Measurements from ENCODE around the gene KIFC3.
"Not testable (repeated sequence)": the region's sequence is repeated elsewhere in the genome, so short reads cannot be mapped to it uniquely, and the experiment has no call there.

KIFC3 gene, protein sequence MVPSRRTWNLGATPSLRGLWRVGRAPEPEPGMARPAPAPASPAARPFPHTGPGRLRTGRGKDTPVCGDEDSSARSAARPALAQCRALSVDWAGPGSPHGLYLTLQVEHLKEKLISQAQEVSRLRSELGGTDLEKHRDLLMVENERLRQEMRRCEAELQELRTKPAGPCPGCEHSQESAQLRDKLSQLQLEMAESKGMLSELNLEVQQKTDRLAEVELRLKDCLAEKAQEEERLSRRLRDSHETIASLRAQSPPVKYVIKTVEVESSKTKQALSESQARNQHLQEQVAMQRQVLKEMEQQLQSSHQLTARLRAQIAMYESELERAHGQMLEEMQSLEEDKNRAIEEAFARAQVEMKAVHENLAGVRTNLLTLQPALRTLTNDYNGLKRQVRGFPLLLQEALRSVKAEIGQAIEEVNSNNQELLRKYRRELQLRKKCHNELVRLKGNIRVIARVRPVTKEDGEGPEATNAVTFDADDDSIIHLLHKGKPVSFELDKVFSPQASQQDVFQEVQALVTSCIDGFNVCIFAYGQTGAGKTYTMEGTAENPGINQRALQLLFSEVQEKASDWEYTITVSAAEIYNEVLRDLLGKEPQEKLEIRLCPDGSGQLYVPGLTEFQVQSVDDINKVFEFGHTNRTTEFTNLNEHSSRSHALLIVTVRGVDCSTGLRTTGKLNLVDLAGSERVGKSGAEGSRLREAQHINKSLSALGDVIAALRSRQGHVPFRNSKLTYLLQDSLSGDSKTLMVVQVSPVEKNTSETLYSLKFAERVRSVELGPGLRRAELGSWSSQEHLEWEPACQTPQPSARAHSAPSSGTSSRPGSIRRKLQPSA

DNA sequence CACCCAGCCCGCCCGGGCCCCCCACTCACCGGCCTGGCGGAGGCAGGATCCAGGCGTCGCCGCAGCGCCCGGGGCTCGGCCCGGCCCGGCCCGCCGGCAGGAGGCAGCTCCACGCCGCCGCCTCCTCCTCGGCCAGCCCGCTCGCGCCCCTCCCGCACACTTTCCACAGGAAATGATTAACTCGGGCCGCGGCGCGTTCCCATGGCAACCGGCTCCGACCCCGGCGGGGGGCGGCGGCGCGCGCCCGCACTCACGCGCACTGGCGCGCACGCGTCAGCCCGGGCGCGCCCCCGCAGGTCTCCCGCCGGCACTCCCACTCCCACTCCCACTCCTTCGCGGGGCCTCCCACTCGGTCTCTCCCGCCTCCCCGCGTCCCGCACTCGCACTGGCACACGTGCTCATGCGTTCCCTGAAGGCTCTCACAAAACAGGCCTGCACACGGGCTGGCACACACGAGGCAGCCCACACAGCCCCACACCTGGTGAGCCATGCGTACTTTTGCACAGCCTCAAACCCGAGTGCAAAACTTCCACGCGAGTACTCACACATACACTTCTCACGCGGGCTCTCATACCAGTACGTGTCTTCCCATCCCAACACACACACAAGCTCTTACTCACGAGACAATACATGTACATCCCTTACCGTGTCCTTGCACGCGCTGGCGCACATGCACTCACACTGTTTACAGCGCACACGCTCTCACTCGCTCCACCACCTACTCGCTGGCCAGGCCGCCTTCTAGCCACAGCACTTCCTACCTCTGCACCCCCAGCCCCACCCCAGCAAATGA lies at the start of gene KIFC3:
Gene KIFC3, minus strand, starts transcription at position 151 of the 793 bp plus-strand sequence. CDS start 4,248 bp downstream, outside the sequence.
- DNase-seq (ENCODE audit: low read depth in 2 of 2), result peak; percentile 48 to 69

DNA sequence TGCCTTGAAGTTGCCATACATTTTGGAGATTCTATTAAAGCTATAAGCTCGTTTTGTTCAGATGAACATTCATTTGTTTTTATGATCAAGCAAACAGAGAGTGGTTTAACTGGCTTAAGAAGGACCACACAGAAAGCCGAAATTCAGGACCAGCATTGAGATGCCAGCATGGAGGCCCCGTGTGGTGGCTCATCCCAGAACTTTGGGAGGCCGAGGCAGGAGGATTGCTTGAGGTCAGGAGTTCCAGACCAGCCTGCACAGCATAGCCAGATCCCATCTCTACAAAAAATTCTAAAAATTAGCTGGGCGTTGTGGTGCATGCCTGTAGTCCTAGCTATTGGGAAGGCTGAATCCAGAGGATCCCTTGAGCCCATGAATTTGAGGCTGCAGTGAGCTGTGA lies 45.9 kb upstream of the KIFC3 start:
- no peak for DNase-seq (ENCODE audit: low read depth in 2 of 2)

DNA sequence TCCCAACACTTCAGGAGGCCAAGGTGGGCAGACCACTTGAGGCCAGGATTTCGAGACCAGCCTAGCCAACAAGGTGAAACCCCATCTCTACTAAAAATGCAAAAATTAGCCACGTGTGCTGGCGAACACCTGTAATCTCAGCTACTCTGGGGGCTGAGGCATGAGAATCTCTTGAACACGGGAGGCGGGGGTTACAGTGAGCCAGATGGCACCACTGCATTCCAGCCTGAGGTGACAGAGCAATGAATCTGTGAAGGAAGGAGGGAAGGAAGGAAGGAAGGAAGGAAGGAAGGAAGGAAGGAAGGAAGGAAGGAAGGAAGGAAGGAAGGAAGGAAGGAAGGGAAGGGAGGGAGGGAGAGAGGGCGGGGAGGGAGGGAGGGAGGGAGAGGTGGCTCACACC lies 44.6 kb upstream of the KIFC3 start:
- not testable (repeated sequence) for DNase-seq (ENCODE audit: low read depth in 2 of 2)

GRCh38 chr16:57846078-57846697 lies 43.9 kb upstream of the KIFC3 start:
- no peak for DNase-seq (ENCODE audit: low read depth in 2 of 2)

- no peak for DNase-seq (ENCODE audit: low read depth in 2 of 2)
These were observed 42.8 kb upstream of the KIFC3 start for GRCh38 chr16:57845115-57845514.

DNA sequence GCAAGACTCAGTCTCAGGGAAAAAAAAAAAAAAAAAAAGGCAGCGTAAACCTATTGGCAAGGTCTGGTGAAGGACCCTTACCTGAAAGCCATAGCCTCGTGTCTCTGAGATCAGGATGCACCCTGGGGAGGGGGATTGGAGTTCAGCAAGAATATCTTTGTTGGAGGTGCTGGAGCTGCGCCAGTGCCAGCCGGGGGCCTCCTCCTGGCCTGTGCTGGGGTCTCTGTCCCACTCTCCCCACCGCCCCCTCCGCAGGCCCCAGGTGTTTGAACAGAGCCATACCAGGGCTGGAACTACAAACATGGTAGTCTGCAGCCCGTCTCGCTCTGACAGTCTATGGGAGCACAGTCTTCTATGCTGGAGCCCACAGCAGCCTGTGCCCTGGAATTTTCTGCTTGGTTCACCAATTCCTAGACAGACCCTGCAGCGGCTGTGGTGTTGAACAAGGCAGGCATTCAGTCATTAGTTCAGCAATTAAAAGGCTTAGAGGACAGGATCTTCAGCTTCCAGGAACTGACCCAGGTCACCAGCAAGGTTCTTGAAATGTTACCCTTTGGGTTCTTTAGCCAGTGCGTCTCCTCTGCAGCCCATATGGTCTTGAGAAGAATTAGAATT lies 42.2 kb upstream of the KIFC3 start:
- DNase-seq (ENCODE audit: low read depth in 2 of 2), result no peak

- no peak for DNase-seq (ENCODE audit: low read depth in 2 of 2)
These were observed 41.1 kb upstream of the KIFC3 start for GRCh38 chr16:57843400-57843799.

DNA sequence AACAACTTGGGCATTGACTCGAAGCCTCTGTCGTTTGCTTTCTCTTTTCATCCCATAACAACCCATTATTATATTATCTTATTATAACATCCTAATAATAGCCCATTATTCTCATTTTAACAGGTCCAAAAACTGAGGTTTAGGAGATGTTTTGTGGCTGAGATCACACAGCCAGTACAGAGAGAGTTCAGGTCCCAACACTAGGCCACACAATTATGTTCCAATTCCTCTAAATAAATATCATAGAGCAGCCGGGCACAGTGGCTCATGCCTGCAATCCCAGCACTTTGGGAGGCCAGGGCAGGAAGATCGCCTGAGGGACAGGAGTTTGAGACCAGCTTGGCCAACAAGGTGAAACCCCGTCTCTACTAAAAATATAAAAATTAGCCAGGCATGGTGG lies 40.3 kb upstream of the KIFC3 start:
- DNase-seq (ENCODE audit: low read depth in 2 of 2), result no peak

DNA sequence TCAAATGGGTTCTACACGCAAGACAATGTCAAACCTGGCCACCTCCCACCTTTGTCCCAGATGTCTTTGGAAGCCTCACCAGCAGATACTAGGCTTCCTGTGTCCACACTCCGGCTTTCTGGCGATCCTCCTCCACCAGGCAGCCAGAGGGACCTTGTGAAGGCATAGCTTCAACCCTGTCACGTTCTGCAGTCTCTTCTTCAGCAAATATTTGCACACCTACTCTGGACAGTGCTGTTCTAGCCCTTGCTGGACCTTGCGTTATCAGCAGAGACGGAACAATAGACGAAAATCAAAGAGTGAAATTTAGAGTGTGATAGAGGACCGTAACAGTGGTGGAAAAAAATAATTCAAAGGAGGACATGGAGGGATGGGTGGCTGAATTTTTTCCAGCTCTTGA lies 38.5 kb upstream of the KIFC3 start:
- no peak for DNase-seq (ENCODE audit: low read depth in 2 of 2)

DNA sequence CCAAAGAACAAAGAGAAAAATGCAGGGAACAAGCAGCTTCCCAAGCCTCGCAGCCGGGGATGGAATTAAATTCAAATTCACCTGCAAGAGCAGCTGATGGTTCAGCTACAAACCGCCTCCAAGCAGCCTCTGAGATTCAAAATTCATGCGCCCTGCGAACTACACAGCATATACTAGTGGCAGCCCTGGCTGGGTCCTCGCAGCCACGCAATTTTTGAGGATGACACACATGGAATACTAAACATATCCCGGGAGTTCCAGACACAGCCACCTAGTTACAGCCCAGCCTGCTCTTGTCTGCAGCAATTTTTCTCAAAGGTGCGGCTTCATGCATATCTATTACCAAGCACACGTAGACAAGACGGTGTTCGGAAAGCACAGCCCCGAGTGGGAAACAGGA lies 35.9 kb upstream of the KIFC3 start:
- no peak for DNase-seq (ENCODE audit: low read depth in 2 of 2)

DNA sequence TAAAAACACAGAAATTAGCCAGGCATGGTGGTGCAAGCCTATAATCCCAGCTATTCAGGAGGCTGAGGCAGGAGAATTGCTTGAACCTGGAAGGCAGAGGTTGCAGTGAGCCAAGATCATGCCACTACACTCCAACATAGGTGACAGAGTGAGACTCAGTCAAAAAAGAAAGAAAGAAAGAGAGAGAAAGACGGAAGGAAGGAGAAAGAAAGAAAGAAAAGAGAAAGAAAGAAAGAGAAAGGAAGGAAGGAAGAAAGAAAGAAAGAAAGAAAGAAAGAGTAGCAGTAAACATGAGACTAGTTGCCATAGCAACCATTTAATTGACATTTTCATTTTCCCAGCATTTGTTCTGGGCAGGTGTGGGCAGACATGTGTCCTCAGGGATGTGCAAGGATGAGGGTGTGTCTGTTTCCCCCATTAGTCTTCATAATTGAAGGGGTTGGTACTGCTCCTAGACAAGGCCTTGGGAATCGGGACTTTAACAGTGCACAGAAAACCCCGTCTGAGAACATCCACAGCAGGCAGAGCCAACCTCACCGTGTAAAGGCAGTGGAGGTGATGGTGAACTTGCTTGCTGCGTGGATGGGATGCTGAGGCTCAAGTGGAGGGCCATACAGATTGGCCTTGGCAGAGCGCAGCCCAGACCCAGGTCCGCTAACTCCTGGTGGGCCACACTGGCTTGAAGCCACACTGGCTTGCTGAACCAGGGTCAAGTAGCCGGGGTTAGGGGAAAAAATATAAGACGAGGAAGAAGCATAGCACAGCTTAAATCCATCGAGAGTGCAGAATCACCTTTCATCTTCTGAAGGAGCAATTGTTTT lies 35.2 kb upstream of the KIFC3 start:
- no peak for DNase-seq (ENCODE audit: low read depth in 2 of 2)

- not testable (repeated sequence) for DNase-seq (ENCODE audit: low read depth in 2 of 2)
These were observed 33.1 kb upstream of the KIFC3 start for GRCh38 chr16:57835439-57835838.

- no peak for DNase-seq (ENCODE audit: low read depth in 2 of 2)
These were observed 32.6 kb upstream of the KIFC3 start for GRCh38 chr16:57834936-57835335.

DNA sequence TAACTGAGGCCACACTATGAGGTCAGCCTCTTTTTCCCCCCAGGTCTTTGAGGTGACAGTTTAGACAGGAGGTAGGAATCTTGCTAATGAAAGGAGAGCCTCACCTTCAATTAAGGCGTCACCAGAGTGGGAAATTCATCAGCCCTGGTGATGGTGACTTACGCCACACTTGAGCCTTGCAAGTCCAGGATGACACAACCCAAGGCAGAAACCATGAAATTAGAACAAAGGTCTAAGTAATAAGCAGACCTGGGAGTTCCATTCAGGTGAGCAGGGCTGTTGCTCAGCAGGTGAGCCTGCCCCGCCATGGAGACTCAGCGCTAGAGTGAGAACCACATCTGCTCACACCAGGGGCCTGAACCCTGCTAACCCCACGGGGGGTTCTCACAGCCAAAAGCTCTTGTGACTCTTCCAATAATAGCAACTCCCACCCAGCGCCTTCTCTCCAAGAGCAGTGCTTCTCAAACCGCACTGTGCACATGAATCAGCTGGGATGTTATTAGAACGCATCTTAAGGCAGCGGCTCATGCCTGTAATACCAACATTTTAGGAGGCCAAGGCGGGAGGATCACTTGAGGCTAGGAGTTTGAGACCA lies 28.7 kb upstream of the KIFC3 start:
- no peak for DNase-seq (ENCODE audit: low read depth in 2 of 2)

- DNase-seq (ENCODE audit: low read depth in 2 of 2), result no peak
These were observed 27.7 kb upstream of the KIFC3 start for GRCh38 chr16:57829969-57830360.

DNA sequence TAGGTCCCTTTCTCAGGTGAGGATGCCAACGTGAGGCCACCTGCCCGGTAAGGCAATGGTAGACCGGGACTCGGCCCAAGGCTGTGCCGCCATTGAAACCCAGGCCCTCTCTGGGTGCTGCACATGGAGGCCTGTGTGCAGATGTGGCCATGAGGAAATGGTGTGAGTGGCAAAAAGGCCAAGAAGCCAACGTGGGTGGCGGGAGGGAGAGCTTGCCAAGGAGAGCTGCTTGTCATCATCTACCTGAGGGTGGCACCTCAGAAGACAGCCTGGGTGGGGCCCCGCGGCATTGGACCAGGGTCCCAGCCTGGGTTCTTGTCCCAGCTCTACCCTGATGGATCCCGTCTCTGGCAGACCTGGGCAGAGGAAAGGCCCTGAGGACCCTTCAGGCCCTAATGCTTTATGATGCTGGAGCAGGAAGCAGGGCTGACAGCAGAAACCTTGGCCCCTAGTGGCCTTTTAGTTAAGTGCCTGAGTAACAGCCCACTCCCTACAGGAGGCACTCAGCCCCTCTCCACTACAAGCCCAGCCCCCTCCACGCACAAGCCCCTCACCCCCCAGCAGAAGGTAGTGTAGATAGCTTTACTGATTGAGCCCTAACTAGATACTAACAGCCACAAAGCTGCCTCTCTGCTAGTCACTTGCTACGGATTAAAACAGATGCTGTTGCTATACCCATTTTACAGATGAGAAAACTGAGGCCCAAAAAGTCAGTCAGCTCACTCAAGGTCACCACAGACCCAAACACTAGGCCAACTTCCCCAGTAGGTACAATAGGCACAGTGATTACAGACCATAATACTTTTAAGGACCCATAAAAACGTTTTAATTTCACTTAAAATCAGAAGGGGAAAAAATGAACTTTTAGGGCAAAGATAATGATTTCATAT lies 26.2 kb upstream of the KIFC3 start:
- no peak for DNase-seq (ENCODE audit: low read depth in 2 of 2)

GRCh38 chr16:57826706-57827625 lies 24.7 kb upstream of the KIFC3 start:
- DNase-seq (ENCODE audit: low read depth in 2 of 2), result no peak

DNA sequence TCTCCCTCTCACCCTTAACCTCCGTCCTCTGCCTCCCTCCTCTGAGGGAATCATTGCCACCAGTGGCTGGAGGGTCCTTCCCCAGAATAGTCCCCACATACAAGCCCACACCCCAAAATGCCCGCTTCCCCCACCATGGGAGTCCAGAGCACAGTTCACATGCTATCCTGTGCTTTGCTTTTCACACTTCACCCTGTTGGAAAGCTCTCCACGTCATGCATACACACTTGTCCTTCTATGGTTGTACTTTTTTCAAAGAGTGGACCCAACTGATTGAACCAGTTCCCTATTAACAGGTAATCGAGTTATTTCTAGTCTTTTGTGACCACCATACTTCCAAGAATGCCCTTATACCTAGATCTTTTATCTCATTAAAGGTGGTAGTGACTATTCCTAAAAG lies 23.8 kb upstream of the KIFC3 start:
- no peak for DNase-seq (ENCODE audit: low read depth in 2 of 2)
